Liver (tissue), 3 donors: ENCODE measurements around the gene RPL35.

Source experiments
- GABPA ChIP-seq, 2 donors: IDR thresholded peaks in 1 of 2; conservative IDR thresholded peaks in 1 of 2; 2 replicates each; pipeline ENCODE4 v1.6.1; 2016; ENCODE audit warnings: antibody characterized with exemption in 2 of 2, mild to moderate bottlenecking in 1 of 2, moderate library complexity in 1 of 2
- RAD21 ChIP-seq, 2 donors: IDR thresholded peaks; 2 replicates each; pipeline ENCODE4 v1.6.1; 2016; ENCODE audit warnings: antibody characterized with exemption in 2 of 2, mild to moderate bottlenecking in 2 of 2
- RXRA ChIP-seq, 2 donors: IDR thresholded peaks; 2 replicates each; pipeline ENCODE4 v1.6.1; 2017 to 2018; ENCODE audit warnings: antibody characterized with exemption in 2 of 2, mild to moderate bottlenecking in 1 of 2
- SP1 ChIP-seq: IDR thresholded peaks from 2 replicates; pipeline ENCODE4 v1.6.1; 2018; ENCODE audit warnings: antibody characterized with exemption, mild to moderate bottlenecking
- YY1 ChIP-seq: IDR thresholded peaks from 2 replicates; pipeline ENCODE4 v1.6.1; 2016; ENCODE audit warnings: antibody characterized with exemption, mild to moderate bottlenecking
- TF ChIP-seq, protein P1 (sequence below): fragments of 150-350 bp; IDR thresholded peaks from 2 replicates; pipeline ENCODE4 v1.5.1; 2017; ENCODE audit warnings: improper control_type of control experiment, low read depth, low read length; ENCODE audit not compliant: missing input control
- TF ChIP-seq, protein P2 (sequence below): IDR thresholded peaks from 2 replicates; pipeline ENCODE4 v1.6.1; 2016; ENCODE audit warnings: antibody characterized with exemption, mild to moderate bottlenecking
- TF ChIP-seq, protein P3 (sequence below): IDR thresholded peaks from 2 replicates; pipeline ENCODE4 v1.6.1; 2016; ENCODE audit warnings: antibody characterized with exemption
- TF ChIP-seq, protein P4 (sequence below): IDR thresholded peaks from 2 replicates; pipeline ENCODE4 v1.6.1; 2016; ENCODE audit warnings: antibody characterized with exemption
- donor health status: healthy.
- donor health status: healthy.

DNA sequence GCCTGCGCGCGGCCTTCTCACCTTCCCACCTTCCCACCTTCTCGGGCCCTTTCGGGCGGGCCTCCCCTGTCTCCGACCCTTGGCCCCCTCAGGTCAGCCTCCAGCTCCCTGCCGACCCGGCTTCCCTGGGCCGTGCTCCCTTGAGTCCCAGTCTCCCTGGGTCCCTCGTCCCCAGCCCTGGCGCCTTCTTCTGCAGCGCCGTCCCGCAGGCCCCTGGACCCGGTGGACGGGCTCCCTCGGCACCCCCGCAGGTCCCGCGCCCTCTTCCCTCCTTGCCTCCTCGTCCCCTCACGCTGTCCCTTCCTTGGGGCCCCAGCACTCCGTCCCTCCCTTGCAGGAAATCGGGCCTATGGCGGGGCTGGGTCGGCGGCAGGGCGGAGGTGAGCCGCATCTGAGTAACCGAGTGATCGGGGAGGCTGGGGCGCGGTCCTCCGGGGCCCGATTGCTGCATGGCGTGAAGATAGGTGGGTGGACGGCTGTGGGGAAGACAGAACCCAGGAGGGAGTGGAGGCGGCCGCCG, 7.8 kb upstream of the RPL35 start:
- TF ChIP-seq, protein P1, sequence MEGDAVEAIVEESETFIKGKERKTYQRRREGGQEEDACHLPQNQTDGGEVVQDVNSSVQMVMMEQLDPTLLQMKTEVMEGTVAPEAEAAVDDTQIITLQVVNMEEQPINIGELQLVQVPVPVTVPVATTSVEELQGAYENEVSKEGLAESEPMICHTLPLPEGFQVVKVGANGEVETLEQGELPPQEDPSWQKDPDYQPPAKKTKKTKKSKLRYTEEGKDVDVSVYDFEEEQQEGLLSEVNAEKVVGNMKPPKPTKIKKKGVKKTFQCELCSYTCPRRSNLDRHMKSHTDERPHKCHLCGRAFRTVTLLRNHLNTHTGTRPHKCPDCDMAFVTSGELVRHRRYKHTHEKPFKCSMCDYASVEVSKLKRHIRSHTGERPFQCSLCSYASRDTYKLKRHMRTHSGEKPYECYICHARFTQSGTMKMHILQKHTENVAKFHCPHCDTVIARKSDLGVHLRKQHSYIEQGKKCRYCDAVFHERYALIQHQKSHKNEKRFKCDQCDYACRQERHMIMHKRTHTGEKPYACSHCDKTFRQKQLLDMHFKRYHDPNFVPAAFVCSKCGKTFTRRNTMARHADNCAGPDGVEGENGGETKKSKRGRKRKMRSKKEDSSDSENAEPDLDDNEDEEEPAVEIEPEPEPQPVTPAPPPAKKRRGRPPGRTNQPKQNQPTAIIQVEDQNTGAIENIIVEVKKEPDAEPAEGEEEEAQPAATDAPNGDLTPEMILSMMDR: no peak
- TF ChIP-seq YY1 (no peak), SP1 (no peak), RAD21 (IDR thresholded peaks at IDR 0.05) (no peak), RXRA (IDR thresholded peaks at IDR 0.05) (no peak), GABPA (IDR thresholded peaks at IDR 0.05 in 1 of 2, conservative IDR thresholded peaks at IDR 0.05 in 1 of 2) (no peak)
- TF ChIP-seq, protein P2, sequence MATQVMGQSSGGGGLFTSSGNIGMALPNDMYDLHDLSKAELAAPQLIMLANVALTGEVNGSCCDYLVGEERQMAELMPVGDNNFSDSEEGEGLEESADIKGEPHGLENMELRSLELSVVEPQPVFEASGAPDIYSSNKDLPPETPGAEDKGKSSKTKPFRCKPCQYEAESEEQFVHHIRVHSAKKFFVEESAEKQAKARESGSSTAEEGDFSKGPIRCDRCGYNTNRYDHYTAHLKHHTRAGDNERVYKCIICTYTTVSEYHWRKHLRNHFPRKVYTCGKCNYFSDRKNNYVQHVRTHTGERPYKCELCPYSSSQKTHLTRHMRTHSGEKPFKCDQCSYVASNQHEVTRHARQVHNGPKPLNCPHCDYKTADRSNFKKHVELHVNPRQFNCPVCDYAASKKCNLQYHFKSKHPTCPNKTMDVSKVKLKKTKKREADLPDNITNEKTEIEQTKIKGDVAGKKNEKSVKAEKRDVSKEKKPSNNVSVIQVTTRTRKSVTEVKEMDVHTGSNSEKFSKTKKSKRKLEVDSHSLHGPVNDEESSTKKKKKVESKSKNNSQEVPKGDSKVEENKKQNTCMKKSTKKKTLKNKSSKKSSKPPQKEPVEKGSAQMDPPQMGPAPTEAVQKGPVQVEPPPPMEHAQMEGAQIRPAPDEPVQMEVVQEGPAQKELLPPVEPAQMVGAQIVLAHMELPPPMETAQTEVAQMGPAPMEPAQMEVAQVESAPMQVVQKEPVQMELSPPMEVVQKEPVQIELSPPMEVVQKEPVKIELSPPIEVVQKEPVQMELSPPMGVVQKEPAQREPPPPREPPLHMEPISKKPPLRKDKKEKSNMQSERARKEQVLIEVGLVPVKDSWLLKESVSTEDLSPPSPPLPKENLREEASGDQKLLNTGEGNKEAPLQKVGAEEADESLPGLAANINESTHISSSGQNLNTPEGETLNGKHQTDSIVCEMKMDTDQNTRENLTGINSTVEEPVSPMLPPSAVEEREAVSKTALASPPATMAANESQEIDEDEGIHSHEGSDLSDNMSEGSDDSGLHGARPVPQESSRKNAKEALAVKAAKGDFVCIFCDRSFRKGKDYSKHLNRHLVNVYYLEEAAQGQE: no peak
- TF ChIP-seq, protein P3, sequence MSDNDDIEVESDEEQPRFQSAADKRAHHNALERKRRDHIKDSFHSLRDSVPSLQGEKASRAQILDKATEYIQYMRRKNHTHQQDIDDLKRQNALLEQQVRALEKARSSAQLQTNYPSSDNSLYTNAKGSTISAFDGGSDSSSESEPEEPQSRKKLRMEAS: no peak
- TF ChIP-seq, protein P4, sequence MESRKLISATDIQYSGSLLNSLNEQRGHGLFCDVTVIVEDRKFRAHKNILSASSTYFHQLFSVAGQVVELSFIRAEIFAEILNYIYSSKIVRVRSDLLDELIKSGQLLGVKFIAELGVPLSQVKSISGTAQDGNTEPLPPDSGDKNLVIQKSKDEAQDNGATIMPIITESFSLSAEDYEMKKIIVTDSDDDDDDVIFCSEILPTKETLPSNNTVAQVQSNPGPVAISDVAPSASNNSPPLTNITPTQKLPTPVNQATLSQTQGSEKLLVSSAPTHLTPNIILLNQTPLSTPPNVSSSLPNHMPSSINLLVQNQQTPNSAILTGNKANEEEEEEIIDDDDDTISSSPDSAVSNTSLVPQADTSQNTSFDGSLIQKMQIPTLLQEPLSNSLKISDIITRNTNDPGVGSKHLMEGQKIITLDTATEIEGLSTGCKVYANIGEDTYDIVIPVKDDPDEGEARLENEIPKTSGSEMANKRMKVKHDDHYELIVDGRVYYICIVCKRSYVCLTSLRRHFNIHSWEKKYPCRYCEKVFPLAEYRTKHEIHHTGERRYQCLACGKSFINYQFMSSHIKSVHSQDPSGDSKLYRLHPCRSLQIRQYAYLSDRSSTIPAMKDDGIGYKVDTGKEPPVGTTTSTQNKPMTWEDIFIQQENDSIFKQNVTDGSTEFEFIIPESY: no peak
